Stimulated activated CD4-positive, alpha-beta T cell treated with anti-CD3 and anti-CD28 coated beads, Interleukin-15, amount 100 ng/mL, for 1 hour (primary cell): Measurements from ENCODE around the gene RASA2.

Experiments
- DNase-seq, 2 donors: peaks; one replicate each; pipeline ENCODE4 v3.0.0-alpha.2; 2020; ENCODE audit warnings: low read depth in 1 of 2, low spot score in 1 of 2

Gene RASA2, protein sequence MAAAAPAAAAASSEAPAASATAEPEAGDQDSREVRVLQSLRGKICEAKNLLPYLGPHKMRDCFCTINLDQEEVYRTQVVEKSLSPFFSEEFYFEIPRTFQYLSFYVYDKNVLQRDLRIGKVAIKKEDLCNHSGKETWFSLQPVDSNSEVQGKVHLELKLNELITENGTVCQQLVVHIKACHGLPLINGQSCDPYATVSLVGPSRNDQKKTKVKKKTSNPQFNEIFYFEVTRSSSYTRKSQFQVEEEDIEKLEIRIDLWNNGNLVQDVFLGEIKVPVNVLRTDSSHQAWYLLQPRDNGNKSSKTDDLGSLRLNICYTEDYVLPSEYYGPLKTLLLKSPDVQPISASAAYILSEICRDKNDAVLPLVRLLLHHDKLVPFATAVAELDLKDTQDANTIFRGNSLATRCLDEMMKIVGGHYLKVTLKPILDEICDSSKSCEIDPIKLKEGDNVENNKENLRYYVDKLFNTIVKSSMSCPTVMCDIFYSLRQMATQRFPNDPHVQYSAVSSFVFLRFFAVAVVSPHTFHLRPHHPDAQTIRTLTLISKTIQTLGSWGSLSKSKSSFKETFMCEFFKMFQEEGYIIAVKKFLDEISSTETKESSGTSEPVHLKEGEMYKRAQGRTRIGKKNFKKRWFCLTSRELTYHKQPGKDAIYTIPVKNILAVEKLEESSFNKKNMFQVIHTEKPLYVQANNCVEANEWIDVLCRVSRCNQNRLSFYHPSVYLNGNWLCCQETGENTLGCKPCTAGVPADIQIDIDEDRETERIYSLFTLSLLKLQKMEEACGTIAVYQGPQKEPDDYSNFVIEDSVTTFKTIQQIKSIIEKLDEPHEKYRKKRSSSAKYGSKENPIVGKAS

DNA sequence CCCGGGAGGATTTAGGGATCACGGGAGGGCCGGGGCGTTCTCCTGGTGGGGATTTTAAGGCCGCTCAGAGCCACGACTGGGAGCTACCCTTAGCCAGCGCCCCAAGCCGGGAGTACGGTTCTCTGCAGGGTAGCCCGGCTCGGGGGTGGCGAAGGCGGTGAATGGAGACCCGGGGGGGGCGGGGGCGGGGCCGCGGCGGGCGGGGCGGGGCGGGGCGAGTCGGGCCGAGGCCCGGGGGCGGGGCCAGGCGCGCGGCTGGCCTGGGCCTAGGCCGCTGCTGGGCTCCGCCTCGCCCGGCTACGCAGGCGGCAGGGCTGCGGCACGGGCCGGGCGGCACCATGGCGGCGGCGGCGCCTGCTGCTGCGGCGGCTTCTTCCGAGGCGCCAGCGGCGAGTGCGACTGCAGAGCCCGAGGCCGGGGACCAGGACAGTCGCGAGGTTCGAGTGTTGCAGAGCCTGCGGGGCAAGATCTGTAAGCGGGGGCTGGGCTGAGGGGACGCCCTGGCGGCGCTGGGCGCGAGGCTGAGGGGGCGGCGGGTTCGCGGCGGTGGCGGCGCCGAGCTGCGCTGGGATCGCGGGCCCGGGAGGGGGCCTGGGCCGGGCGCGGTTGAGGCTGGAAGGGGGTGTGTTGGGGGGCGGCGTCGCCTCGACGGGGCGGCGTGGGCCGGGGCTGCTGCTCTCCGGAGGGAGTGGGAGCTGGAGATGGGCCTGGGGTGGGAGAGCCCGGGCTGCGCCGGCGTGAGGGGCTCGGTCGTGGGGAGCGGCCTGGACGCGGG lies at the start of gene RASA2:
Gene RASA2, plus strand, starts transcription at position 282 of the 775 bp plus-strand sequence. Its CDS starts 57 bp downstream, at position 339.
- DNase-seq = peak; percentile 53 to 61

DNA sequence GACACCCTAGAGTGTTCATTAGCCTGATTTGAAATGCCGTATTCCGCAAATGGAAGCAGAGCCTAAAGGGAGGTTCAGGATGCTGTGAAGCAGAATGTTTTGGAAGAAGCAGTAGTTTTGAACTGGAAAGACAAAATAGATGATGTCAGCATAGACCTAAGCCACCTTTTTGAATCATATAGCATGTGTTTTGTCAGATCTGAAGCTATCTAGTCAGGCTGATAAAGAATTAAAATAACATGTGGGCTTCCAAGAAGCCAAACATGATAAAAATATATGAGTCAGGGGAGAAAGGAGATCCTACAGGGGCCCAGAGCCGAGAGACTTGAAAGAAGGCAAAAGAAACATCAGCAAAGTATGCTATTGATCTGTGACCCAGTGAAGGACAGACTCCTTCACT lies 47.2 kb upstream of the RASA2 start:
- DNase-seq = no peak

GRCh38 chr3:141440942-141441341 lies 45.9 kb upstream of the RASA2 start:
- DNase-seq = no peak

DNA sequence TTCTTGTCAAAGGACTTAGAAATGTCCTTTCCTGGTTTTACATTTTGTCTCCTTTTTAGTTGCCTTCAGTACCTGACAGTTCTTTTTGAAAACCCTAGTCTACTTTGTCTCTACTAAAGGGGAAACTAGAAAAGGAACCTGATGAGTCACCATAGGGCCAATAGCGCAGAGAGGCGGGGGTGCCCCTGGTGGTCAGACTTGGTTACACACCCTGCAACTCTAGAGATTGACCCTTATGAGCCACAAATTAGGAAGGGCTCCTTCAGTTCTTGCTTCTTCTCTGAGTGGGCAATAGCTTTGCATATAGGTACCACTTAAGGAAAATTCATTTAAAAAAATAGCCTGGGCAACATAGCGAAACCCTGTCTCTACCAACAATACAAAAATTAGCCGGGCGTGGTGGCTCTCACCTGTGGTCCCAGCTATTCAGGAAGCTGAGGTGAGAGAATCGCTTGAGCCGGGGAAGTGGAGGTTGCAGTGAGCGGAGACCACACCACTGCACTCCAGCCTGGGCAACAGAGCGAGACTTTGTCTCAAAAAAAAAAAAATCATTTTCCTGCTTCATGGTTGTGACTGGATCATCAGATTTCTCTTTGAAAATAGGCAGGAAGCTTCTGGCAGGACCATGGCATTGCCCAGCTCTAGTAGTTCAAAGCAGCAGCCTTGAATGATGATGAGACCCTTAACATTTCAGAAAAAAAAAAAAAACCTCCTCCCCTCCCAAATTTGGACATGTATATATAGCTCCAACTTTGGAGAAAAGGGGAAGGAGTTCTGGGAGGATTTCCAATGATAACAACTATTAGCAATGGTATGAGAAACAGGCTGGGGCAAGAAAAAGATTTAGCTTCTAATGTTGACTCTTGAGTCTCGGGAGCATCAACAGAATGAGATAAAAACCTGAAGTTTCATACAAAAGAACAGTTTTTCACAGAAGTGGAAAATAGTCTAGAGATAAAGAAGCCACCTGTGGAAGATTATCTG lies 45.2 kb upstream of the RASA2 start:
- peak; percentile 52 to 67 for DNase-seq

DNA sequence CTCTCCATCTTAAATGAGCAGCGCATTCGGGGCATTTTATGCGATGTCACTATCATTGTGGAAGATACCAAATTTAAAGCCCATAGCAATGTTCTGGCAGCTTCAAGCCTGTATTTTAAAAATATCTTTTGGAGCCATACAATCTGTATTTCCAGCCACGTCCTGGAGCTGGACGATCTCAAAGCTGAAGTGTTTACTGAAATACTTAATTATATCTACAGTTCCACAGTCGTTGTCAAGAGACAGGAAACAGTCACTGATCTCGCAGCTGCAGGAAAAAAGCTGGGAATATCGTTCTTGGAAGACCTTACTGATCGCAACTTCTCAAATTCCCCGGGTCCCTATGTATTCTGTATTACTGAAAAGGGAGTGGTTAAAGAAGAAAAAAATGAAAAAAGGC lies 44.4 kb upstream of the RASA2 start:
- no peak for DNase-seq

DNA sequence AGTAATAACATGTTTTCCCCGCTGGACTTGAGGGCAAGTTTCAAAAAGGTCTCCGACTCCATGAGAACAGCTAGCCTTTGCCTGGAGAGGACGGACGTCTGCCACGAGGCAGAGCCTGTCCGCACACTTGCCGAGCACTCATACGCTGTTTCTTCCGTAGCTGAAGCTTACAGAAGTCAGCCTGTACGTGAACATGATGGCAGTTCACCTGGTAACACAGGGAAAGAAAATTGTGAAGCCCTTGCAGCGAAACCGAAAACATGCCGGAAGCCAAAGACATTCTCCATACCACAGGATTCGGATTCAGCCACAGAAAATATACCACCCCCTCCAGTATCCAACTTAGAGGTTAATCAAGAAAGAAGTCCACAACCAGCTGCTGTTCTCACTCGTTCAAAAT lies 43.9 kb upstream of the RASA2 start:
- no peak for DNase-seq

GRCh38 chr3:141444586-141445285 lies 42.1 kb upstream of the RASA2 start:
- DNase-seq = no peak

GRCh38 chr3:141445990-141446389 lies 40.8 kb upstream of the RASA2 start:
- no peak for DNase-seq

GRCh38 chr3:141446737-141447136 lies 40.1 kb upstream of the RASA2 start:
- no peak for DNase-seq

GRCh38 chr3:141447383-141447782 lies 39.4 kb upstream of the RASA2 start:
- no peak for DNase-seq

DNA sequence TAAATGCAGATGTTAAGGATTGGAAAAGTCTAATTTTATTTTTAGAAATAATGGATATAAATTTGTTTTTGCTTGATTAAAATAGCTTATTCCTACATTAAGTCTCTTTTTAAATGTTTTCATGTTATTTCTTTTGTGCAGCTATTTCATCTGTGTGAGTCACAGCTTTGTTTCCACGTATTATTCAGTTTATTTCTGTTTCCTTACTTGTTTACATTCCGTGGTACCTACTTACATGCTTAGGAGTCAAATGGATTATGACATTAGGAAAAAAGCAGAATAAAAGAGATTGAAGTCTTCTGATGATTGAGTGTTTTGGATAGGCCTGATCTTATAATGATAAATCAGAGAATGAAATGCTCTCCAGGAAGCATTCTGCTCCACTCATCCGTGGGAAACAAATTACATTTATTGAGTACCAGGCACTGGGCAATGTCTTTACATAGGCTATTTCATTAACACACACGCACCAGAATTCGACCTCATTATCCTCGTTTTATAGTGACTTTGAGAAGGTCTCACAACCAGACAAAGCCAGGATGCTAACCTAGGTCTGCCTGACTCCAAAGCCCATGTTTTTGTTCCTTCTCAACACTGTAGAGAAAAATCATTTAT lies 38.1 kb upstream of the RASA2 start:
- DNase-seq = no peak

DNA sequence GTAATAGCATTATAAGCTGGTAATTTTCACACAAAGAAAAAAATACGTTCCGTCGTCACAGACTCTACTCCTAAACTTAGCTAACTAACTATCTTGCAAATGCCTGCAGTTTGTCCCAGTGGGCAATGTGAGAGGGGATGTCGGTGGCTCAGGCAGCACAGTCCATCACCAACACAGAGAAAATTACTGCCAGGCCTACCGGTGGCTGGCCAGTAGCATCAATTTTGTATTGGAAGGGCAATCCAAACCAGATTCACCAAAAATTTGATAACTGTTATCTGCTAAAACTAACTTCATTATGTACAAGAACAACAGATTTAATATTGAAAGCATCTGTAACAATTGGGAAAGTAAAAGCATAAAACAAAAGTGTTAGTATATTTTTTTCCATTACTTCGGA lies 37.4 kb upstream of the RASA2 start:
- no peak for DNase-seq

- no peak for DNase-seq
Observed at GRCh38 chr3:141450727-141451375, 36.0 kb upstream of the RASA2 start.

- DNase-seq = no peak
Observed at GRCh38 chr3:141452045-141452444, 34.8 kb upstream of the RASA2 start.

DNA sequence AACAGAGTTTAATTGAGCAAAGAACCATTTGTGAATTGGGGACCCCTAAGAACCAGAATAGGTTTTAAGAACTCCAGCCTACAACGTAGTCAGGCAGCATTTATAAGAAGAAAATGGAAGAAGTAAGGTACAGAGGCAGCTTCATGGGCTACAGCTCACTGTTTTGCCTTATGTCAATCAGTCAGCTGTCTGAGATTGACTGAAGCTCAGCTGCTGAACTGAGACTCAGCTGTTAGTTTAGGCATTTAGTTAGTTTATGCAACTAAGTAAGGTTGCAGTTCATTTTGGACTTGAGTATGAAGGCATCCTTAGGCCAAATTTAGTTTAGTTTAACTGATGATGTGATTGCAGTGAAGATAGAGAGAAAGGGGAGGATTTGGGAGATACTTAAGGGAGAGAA lies 34.1 kb upstream of the RASA2 start:
- DNase-seq = no peak

DNA sequence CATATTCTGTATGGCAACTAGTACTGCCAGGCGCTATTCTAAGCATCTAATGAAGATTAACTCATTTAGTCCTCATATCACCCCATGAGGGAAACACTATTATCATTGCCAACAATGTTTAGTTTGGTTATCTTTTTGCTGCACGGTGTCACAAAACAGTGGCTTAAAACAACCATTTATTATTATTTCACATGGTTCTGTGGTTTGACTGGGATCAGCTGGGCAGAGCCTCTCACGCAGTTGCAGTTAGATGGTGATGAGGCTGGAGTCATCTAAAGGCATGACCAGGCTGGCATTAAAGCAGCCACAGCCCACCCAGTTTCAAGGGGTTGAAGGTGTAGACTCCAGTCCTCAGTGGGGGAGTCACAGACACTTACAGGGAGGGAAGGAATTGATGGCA lies 32.8 kb upstream of the RASA2 start:
- no peak for DNase-seq

GRCh38 chr3:141454906-141455602 lies 31.8 kb upstream of the RASA2 start:
- DNase-seq = no peak

DNA sequence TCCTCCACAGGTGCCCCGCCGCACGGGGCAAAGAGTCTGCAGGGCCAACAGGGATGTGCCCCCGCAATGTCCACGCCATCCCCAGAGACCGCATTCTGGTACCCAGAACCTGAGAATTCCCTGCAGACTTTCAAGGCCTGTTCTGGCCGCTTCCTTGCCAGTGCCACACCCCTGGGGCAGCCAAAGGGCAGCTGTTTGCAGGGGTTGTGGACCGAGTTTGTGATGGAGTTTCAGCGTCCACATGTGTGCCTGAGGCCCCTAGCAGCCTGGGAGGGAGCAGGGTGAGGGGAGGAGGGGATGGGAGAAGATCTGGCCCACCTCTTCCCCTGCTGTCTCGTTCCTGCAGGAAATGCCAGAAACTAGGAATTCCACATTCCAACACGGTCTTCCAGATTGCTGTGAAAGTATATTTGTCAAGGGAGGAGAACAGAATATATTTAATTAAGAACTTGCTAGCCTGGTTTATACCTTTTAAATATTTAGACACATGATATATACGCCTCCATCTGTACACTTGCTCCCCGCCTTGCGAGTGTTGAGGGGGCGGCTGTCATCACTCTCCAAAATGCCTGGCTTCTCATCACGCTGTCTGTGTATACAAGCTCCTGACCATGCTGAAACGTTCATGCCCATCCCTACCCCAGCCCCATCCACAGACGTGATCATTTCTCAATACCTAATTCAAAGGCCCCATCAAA lies 31.1 kb upstream of the RASA2 start:
- DNase-seq = no peak
